GM03348 (cell line): Measurements from ENCODE around the gene TMEM165.
"Not testable (repeated sequence)": the region's sequence is repeated elsewhere in the genome, so short reads cannot be mapped to it uniquely, and the experiment has no call there.

ENCODE experiments used
- DNase-seq: peaks from one replicate; pipeline ENCODE4 v3.0.0; 2012; ENCODE audit warnings: low spot score

The TMEM165 gene

GRCh38 chr4:55395529-55396307 is at the start of gene TMEM165:
TSS of gene TMEM165 (plus strand) at chr4:55395957. CDS start at chr4:55396190, 233 bp downstream.
- peak; percentile 96 for DNase-seq

- peak; percentile 96 for DNase-seq
Observed at GRCh38 chr4:55345980-55346850, 49.5 kb upstream of the TMEM165 start, which contains the start of gene SRD5A3. TSS of gene SRD5A3 (plus strand) at chr4:55346242. CDS start at chr4:55346337, 95 bp downstream.

GRCh38 chr4:55346851-55347255 is 48.9 kb upstream of the TMEM165 start:
- no peak for DNase-seq

- DNase-seq = peak; percentile 21
Observed at GRCh38 chr4:55347610-55348228, 48.0 kb upstream of the TMEM165 start.

GRCh38 chr4:55348466-55348865 is 47.3 kb upstream of the TMEM165 start:
- no peak for DNase-seq

GRCh38 chr4:55350870-55351269 is 44.9 kb upstream of the TMEM165 start:
- not testable (repeated sequence) for DNase-seq

GRCh38 chr4:55351824-55352223 is 43.9 kb upstream of the TMEM165 start:
- DNase-seq = no peak

- DNase-seq = no peak
Observed at GRCh38 chr4:55352726-55353125, 43.0 kb upstream of the TMEM165 start.

- DNase-seq = not testable (repeated sequence)
Observed at GRCh38 chr4:55353228-55353747, 42.5 kb upstream of the TMEM165 start.

- no peak for DNase-seq
Observed at GRCh38 chr4:55354648-55355047, 41.1 kb upstream of the TMEM165 start.

- DNase-seq = no peak
Observed at GRCh38 chr4:55355555-55355954, 40.2 kb upstream of the TMEM165 start.

- DNase-seq = peak; percentile 52
Observed at GRCh38 chr4:55356991-55357461, 38.7 kb upstream of the TMEM165 start.

- no peak for DNase-seq
Observed at GRCh38 chr4:55358246-55358645, 37.5 kb upstream of the TMEM165 start.

- DNase-seq = peak; percentile 84
Observed at GRCh38 chr4:55358668-55359067, 37.1 kb upstream of the TMEM165 start.

GRCh38 chr4:55359397-55359916 is 36.3 kb upstream of the TMEM165 start:
- peak; percentile 60 for DNase-seq

GRCh38 chr4:55362938-55363337 is 32.8 kb upstream of the TMEM165 start:
- DNase-seq = not testable (repeated sequence)

GRCh38 chr4:55363691-55364351 is 31.9 kb upstream of the TMEM165 start:
- DNase-seq = no peak

GRCh38 chr4:55364691-55365344 is 30.9 kb upstream of the TMEM165 start:
- DNase-seq = no peak

- DNase-seq = no peak
Observed at GRCh38 chr4:55365345-55365728, 30.4 kb upstream of the TMEM165 start.

- no peak for DNase-seq
Observed at GRCh38 chr4:55366621-55367020, 29.1 kb upstream of the TMEM165 start.
